Transverse colon (tissue), 4 donors: Measurements from ENCODE around the gene CCDC154.

Source experiments
- CTCF ChIP-seq, 5 experiments: fragments of 200-600 bp in 3 of 5; fragments of 450-650 bp in 2 of 5; sonication (generic) in 3 of 5; IDR thresholded peaks; 1 replicate in 2 of 5; 2 replicates in 3 of 5; pipeline ENCODE4 v1.5.1; 2016 to 2017; ENCODE audit warnings: antibody characterized with exemption in 5 of 5, inconsistent platforms in 3 of 5, mild to moderate bottlenecking in 2 of 5, moderate library complexity in 1 of 5
- POLR2A ChIP-seq: fragments of 450-650 bp; IDR thresholded peaks from one replicate; pipeline ENCODE4 v1.6.1; 2016; ENCODE audit warnings: antibody characterized with exemption, mild to moderate bottlenecking, moderate library complexity
- POLR2AphosphoS5 ChIP-seq, 3 donors: sonication (generic); formaldehyde crosslinking; IDR thresholded peaks; one replicate each; pipeline ENCODE4 v1.6.1; 2016; ENCODE audit warnings: antibody characterized with exemption in 3 of 3

DNA sequence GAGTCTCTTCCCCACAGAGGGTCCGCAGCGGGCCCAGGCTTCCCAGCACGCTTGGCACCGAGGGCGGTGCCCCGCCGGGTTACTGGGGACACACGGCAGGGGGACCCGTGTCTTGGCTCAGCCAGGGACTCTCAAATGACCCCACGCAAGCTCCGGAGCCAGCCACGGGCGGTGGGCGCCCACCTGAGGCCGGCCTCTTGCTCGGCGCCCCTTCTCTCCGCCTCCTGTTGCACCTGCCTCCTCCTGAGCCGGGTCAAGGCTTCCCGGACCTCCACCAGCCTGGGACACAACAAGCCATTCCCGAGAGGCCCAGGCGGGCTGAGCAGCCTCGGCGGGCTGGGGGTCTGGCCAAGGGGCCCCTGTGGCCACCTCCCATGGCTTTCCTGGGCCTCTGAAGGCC lies 1.7 kb downstream of the CCDC154 start:
- TF ChIP-seq CTCF (IDR thresholded peaks at IDR 0.05) = no peak
- no peak for TF ChIP-seq POLR2A
- TF ChIP-seq POLR2AphosphoS5 (IDR thresholded peaks at IDR 0.05) = no peak
